NCI-H460 (cell line): ENCODE measurements around the gene TANGO2. TPM values are rescaled to one million over a fixed set of nuclear protein-coding genes. Genes with fewer than 3 reads are reported as not detected.
A peak's percentile ranks its signal among the peaks of the same experiment; 100 is the strongest.

Source experiments
- DNase-seq: peaks from one replicate; pipeline ENCODE4 v3.0.0-alpha.2; 2016; ENCODE audit warnings: low read depth; ENCODE audit errors: extremely low read depth
- total RNA-seq: library from RNA; depleted of rRNA; stranded (reverse); fragments of >200 nt; shearing (Covaris generic); gene quantifications from 2 replicates; pipeline ENCODE4 v1.2.3, GENCODE V29; 2014

The TANGO2 gene
- total RNA-seq, 1 experiment from 2014 or later, result 13.0 TPM

DNA sequence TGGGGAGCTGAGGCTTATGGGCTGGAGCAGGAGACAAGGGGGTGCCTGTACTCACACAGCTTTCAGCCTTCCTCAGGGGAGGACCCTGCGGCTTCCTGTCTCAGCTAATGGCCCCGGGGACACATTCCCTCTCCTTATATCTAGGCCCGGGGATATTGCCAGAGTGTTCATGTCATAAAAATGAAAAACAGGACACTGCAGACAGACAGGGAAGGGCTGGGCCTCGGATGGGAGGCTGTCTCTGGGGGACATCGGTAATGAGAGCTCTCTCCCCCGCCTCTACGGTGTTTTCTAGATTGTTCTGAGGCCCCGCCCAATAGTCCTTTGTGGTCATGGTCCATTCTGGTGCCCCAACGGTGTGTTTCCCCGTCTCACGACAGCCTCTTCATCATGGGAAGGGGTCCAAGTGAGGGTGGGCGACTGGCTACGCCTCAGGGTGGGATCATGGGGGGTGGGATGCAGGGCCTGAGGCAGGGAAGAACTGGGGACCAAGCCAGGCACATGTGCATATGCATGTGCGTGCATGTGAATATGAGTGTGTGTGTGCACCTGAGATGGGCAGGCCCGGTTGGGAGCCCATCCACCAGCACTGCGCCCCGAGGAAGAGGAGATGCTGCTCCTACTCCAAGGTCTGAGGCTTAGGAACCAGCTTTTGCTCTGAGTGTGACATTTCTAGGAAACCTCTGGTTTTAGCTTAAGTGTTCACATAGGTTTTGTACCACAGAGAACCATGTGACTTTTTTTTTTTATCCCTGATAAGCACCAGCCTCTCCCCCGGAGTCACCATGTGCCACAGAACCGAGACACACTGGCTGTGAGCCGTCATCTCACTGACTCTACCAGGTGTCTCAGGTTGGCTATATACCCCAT is 9.6 kb upstream of the TANGO2 start:
- DNase-seq, result no peak

DNA sequence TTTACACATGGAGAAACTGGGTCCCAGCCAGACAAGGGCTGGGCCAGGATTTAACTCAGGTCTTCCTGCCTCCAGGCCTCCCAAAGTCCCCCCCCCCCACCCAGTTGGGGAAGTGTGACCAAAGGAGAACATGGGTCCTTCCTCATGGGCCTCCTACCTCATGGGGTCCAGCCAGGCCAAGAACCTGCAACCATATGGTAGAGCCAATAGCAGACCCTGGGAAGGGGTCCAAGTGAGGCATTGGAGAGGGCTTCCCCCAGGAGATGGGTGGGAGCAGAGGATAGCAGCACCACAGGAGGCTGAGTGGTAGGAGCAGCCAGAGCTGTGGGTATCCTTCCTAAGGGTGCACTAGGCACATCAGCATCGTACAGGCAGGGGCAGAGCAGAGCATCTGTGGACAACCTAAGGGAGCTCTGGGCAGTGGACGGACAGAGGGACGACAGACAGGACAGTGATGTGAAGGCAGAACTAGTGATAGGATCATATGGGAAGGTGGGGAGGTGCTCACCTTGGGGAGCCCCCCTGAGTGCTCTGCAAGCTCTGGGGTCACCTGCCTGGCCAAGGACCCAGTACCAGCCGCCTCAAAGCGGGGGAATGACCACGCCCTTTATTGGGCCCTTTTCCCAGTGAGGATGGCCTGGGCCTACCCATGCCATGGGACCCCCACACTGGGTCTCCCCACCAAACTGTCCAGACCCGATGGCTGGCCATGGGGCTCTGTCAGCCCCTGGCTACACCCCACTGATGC is 8.7 kb upstream of the TANGO2 start:
- no peak for DNase-seq

DNA sequence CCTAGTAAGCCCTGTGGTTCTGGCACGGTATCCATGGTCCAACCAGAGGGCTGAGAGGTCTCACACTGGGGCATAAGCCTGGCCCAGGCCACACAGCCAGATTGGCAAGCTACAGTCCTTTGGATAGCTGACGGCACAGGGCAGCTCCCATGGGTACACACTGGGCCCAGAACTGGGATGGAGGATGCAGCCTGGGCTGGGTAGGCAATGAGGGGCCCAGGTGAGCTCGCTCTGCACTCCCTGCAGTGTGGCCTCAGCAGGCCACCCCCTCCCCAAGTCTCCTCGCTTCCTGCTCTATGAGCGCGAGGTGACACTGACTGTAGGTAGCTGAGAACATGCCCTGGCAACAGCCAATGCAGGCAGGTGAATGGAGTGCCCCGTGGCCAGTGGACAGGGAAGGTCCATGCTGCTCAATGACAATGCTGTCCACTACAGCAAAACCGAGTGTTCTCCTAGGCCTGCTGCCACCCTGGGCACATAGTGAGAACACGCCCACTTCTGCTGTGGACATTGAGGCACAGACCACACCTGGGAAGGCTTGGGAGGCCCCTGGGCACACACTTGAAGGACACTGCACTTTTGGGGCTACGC is 8.1 kb upstream of the TANGO2 start:
- no peak for DNase-seq

DNA sequence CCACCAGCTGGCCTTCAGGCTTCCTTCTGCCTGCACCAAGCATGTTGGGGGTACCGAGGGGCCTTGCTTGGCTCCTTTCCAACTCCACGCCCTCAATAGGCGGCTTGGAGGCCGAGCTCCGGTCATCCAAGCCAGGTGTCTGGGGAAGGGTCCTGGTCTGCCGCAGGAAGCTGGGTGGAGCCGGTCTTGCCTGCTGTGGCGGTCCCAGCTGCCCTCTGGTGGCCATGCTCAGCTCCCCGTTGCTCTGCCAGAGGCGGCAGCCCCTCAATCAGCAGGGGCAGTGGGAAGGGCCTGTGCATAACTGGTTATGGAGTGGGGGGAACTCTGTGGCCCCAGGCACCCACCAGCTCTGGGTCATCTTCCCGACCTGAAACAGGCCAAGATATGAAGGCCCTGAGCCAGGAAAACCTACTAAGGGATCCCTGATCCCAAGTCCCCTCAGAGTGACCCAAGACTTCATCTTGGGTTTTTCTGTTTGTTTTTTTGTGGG is 7.5 kb upstream of the TANGO2 start:
- DNase-seq, result no peak

DNA sequence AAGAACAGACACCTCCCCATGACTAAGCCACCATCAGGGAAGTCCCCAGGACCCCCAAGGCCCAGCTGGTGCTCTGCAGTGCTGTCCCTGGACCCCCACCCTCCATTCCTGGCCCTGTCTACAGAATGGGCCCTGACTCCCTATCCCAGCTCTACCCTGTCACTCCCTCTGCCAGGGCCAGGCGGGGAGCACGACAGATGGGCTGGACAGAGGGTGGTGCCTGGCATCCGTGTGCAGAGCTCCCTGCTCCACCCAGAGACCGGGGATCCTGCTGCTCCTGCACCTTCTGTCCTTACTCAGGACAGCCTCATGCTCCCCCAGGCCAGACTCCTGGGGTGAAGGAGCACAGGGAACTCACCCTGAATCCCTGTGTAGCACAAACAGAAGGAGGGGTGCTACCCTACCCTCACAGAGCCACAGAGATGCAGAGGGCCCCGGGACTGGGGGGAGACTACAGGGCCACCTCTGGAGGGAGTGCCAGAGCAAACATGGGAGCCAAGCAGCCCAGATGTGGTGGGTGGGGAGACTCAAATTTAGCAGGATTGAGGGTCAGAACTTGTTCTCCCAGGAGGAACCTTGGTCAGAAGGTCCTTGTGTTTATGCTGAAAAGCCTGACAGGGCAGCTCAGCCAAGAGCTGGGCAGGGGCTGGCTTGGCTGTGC is 6.3 kb upstream of the TANGO2 start:
- DNase-seq, result no peak

DNA sequence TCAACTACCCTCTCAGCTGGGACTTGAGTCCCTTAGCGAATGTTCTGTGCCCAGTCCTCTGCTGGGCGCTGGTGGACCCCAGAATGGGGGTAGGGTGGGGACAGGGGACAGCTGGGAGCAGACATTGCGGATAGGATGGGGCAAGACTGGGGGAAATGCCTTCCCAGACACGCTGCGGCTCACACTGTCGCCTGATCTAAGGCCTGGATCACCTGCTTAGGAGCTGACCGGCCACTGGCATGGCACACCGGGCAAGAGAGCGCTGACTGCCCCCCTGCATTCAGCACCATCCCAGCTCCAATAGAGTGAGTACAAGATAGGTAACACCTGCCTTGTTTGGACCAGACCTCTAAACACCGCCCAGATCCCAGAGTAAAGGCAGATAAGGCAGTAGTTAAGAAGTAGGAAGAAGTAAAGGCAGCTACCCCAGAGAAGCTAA is 5.7 kb upstream of the TANGO2 start:
- DNase-seq, result no peak

DNA sequence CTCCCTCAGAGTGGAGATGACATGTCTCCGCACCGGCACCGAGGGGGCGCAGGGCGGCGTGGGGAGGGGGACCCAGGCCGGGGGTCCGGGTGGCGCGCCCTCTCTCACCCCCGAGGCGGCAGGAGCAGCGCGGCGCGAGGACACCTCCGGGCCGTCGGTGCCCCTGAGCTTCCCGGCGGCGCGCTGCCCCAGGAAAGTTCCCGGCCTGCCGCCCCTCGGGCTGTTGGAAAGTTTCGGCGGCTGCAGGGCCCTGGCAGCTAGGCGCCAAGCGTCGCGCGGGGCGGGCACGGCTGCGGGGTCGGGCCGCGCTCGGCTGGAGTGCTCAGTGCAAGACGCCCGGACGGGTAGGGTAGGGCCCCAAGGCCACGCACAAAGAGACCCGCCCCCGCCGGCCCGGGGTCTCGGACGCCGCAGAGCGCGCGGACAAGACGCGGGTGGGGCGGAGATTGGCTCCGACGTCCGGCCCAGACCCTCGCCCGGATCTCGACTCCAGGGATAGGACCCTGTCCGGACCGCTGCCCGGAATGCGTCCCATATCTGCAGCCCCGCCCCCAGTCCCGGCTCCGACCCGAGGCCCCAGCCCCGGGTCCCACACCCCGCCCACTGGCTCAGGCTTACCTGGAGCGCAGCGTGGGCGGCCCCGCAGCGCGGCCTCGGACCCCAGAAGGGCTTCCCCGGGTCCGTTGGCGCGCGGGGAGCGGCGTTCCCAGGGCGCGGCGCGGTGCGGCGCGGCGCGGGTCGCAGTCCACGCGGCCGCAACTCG is 4.8 kb upstream of the TANGO2 start:
- DNase-seq, result no peak

DNA sequence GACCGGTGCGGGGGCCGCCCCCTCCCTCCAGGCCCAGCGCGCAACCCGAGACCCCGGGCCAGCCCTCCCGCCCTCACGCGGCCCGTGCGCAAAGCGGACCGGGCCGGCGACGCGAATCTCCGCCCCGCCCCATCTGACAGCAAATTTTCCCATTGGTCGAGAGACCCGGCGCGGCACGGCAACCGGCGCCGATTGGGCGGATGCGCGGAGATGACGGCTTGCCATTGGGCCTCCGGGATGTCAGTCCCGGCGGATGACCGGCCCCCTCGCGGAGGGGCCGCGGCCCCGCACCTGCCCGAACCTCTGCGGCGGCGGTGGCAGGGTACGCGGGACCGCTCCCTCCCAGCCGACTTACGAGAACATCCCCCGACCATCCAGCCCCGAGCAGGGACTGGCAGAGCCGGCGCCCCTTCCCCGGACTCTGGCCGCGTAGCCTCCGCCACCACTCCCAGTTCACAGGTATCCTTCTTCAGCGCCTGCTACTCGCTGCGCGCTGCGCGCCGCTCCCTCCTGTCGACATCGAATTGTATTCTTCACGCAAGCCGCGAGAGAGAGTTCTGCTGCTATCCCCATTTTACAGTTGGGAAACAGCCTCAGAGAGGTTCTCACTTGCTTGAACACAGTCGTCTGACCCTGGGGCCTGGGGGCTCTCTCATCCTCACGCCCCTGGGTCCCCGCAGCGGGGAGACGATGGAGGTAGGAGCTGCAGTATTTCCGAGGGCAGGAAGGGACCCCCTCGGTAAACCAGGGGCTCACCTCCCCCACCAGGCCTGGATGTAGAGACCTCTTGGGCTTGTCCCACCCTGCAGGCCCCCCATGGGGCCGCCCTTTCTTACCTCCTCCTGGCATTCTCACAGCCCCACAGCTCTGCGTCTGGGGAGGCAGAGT is 3.9 kb upstream of the TANGO2 start, which contains the start of gene ARVCF:
ARVCF (minus strand) TSS at position 90 of the 888 bp plus-strand sequence. CDS start 26,029 bp downstream, outside the sequence.
- peak; percentile 74 for DNase-seq

DNA sequence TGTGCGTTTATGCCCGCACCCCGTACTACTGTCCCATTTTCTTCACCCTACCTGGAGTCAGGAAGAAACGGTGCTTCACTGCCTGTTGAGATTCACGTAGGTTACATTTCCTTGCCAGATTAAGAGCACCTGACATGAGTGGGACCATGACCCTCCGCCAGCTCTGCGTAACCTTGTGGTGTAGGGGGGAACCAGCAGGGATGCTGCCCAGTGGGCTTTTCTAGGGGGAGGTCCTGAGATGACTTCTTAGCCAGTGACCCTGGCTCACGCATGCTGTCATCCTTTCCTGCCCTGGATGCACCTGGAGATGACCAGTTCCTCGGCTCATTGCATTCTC is 3.3 kb upstream of the TANGO2 start:
- DNase-seq, result no peak

DNA sequence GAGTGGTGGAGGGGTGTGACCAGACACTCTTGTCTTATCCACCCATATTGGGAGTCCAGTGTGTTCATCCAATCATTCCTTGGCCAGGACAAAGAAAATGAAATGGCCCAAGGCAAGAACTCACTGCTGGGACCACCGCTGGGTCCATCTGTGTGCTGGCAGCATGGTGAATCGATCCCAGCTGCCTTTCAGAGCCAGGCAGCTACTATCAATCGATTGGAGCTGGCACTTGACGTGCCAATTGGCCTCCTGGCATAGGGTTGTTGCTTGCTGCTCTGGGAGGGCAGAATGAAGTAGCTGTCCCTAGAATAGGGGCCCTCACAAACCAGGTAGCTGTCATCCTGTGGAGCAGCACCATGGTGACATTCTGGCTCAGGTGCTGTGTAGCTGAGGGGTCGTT is 2.9 kb upstream of the TANGO2 start:
- no peak for DNase-seq

DNA sequence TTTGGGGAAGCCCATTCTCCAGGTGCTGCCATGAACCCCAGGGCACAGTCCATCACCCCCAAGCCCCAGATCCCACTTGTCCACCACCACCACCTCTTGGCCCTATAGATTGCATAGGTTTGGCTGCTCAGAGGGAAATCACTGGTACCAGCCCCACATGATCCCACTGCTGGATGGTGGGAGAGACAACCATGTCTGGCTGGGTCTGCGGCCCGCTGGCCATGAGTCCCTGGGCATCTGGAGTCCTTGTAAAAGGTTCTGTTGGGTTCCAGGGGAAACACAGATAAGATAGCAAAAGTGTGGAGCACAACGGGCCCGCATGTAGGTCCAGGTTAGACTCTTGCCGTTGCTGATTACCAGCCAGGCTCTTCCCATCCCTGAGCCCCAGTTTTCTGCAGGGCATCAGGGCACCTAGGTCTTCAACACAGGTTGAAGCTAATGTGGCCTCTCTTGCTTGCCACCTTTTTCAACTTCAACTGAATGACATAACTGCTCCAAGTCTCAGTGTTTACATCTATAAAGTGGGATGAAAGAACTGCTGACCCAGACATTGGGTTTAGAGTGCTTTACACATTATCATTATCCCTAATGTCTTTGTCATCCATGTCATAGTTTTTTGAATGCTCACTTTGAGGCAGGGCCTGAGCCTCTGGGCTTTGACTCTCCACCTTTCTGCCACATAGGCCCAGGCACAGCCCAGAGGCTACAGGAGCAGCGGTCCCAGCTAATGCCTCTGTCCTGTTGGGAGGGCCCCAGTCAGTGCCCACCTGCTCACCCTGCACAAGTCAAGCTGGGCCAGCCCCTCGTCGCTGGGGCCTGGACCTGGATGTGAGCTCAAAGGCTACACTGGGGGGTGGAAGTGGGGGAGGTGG is 1.0 kb upstream of the TANGO2 start:
- no peak for DNase-seq

DNA sequence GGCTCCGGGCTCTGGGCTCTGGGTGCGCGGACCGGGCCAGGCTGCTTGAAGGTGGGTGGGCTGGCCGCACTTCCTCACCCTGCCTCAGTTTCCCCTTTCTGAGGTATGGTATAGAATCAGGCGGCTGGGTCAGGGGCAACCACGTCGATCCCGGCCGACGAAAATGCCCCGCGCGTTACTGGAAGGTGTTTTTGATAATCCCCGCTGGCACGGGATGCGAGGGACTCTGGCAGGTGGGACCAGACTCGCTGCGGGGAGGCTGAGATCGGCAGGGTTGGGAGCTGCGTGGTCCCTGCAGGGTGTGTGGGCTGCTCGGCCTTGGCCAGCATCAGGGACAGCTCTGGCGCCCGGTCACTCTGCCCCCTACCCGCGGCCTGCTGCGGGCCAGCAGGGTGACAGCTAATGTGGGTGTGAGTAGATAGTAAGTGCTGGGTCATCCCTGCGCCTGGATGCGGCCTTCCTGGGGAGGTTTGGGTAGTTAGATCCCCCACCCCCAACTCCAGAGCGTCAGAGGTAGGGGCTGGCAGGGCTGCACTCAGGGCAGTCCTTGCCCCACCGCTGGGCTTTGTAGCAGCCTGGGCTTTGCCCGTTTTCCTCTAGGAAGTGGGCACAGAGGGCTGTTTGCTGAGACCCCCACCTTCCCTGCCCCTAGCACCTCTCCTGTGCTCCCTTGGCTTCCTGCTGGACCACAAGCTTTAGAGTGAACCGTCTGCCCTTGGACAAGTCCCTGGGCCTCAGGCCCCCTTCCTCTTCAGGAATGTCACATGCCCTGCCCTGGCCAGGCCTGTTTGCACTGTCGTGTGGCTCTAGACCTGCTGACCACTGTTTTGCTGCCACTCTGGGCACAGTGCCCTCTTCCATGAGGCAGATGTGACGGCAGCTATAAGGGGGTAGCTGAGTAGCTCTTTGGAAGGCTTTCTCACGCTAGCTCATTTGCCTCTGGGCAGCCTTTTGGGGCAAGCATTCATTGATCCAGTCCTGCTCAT is 579 bp downstream of the TANGO2 start:
- DNase-seq, result no peak

DNA sequence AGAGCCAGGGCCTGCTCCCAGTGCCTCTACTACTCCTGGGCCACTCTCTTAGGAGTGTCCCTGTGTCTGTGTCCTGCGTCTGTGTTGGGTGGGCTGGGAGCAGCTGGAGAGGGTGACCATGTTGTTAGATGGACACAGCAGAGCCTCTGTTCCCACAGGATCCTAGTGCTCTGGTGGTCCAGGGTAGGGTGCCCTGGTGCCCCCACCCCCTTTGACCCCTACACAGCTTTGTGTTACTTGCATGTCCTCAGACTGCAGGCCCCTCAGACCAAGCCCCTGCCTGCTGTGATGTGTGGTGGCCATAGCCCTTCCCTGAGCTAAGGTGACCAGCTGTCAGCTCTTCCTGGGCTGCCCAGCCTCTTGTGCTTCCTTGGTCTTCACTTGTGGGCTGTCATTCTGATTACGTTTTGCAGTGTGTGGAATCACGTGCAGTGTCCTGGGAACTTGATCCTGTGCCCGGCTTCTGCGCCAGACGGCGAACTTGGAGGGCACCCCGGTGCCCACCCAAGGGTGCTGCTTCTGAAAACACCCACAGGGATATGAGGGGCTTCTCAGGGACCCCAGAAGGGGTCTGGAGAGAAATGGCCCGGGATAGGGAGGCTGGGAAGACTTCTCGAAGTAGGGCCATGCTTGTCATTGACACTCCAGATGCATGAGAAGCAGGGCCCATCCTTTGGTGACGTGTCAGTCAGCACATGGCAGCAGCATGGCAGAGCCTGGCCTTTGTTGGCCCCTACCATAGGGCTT is 1.5 kb downstream of the TANGO2 start:
- DNase-seq, result no peak

DNA sequence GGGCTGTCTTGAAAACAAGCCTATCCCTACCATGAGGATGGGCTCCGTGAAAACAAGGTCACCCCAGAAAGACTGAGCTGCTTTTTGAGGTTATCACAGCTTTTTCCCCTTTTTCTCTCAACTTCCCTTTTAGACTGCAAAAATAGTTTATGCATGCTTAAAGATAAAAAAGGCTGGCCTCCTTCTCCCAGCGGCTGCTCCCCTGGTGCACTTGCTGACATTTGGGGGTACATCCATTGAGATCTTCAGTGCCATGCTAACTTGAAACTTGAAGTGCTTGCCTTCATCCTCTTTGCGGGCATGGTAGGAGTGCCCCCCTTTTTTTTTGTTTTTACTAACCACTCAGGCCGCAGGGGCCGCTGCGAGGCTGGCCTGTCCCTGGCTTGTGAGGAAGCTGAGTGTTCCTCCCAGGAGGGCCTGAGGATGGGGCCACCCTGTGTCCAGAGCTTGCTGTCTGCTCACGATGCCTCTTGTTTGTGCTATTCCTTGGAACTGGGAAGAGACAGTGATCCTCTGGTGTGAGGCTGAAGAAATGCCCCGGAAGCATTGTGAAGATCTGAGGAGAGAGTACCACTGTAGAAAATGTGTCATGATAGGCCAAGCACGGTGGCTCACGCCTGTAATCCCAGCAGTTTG is 2.2 kb downstream of the TANGO2 start:
- no peak for DNase-seq

DNA sequence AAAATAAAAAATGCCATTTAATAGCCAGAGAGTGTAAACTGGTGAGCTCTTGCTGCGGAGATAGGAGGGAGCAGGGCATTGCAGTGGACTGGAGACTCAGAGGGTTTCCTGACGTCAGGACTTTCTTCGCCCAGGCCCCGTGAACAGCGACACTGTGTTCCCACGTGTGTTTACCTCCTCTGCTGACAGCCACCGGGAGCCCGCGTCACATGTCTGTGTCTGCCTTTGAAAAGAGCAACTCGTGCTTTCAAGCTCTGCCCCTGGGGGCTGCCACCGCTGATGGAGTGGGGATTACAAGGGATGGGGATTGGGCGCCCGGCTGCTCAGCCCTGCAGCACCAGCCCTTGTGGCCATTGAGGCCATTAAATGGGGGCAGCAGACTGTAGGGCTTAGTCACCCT is 3.3 kb downstream of the TANGO2 start:
- no peak for DNase-seq
